Measurements from ENCODE around the gene TSFM. TPM values are rescaled to one million over a fixed set of nuclear protein-coding genes. Genes with fewer than 3 reads are reported as not detected.

The TSFM gene
- total RNA-seq, 2 experiments from 2014 or later: 25.8 to 26.9 TPM

DNA sequence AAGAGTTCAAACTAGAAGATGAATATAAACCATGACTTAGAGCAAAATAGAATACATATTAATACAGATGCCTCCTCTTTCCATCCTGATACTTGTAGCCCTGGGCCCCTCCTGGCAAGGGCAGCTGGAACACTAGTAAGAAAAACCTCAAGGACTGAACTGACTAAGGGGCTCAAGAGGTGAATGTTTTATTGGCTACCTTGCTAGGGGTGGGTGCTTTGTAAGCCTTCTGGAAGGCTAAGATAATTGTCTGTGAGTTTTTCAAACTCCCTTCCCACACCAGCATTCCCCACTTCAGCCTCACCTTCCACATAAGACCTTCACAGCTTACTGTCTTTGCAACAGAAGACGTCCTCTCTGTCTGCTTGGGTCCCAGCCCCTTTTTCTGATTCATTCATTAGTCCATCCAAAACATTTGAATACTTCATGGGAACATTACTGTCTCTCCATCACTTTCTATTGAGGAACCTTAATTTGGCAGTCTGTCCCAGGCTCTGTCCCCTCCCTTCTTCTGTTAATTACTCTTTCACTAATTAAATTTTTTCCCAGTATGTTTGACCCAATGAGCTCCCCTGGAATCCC lies 28.7 kb upstream of the TSFM start:
- Histone ChIP-seq H3K27ac (ENCODE audit: low read depth in 1 of 2, low read length in 2 of 2) (peak overlapping the region; percentile 56 to 75), H3K9me3 (ENCODE audit: control insufficient read depth in 1 of 2, insufficient read depth in 1 of 2, low read length in 2 of 2) (no peaks in the 10 kb centered on the region), H3K27me3 (ENCODE audit: control insufficient read depth in 1 of 2, insufficient read depth in 2 of 2, low read length in 2 of 2) (no peaks in the 10 kb centered on the region), H3K4me3 (ENCODE audit: low read length) (peak overlapping the region; percentile 61), H3K4me1 (ENCODE audit: insufficient read depth, low read length) (peaks cover 57% of the 10 kb centered on the region), H3K36me3 (ENCODE audit: insufficient read depth, low read length) (peaks cover 25% of the 10 kb centered on the region)
- ATAC-seq (ENCODE audit: poor library complexity): no peak
- DNase-seq: peak in 2 of 14 experiments; percentile 16 to 28
- Mint-ChIP-seq H3K36me3 (ENCODE audit: low read depth) (peaks cover 51% of the 10 kb centered on the region), H3K4me1 (ENCODE audit: low read depth) (peaks cover 65% of the 10 kb centered on the region), H3K27me3 (no peaks in the 10 kb centered on the region), H3K27ac (peak overlapping the region; percentile 87), H3K9me3 (no peaks in the 10 kb centered on the region), H3K4me3 (peak overlapping the region; percentile 89)
- ChIA-PET CTCF (no interaction called here), POLR2A (interaction anchor here (0.6 to 4.1 kb wide), 5 partner anchors 9 to 187 kb away, joined by 3 to 28 read pairs (median 4); partner anchors contain the start of genes EEF1AKMT3, METTL1, OS9 and TSPAN31)
- intact Hi-C loops (cut with DNase I, micrococcal nuclease): loop anchor here (5.0 kb wide), 3 partner anchors 93 to 277 kb away; partner anchors contain the start of genes ARHGAP9 (in 1 of the 2), CTDSP2 (in 1 of the 2), DDIT3 (in 1 of the 2) and MBD6 (in 1 of the 2)
- no peak for TF ChIP-seq CTCF (IDR thresholded peaks at IDR 0.05)

DNA sequence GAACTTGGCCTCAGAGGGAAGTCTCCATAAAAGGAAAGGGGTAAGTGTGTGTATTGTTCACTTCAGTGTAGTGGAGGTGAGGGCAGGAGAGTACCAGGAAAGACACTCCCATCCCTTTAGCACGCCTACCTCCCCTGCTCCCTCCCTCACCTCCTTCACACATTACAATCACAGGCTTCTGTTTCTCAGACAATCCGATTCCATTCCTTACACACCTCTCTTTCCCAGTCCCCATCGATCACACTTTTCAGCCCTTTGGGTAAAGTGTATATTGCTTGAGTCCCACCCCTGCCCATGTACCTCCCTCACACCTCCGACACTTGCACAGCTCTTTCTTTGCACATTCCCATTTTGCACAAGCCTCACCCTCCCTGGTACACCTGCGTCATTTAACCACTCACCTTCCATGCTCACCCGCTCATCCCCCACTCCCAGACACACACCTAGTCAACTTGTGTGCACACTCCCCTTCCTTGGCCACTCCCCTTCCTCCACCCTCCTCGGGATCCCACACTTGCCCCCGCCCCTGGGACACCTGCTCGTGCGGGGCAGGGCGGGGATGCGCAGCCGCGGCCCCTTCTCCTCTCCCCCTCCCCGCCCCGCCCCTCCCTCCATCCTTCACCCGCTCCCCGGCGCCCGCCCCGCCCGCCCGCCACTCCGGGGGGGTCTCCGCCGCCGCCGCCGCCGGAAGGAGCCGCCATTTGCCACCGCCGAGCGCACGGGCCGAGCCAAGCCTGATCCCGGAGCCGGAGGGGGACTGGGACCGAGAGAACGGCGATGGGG lies 28.0 kb upstream of the TSFM start, which contains the start of gene MARCHF9:
MARCHF9 (plus strand) TSS at position 693 of the 783 bp plus-strand sequence. CDS start 426 bp downstream, outside the sequence.
- peak within 1 kb of the TSS; percentile 56 to 75 for H3K27ac ChIP-seq (ENCODE audit: low read depth in 1 of 2, low read length in 2 of 2)
- Mint-ChIP-seq H3K4me3 (peak within 1 kb of the TSS; percentile 92), H3K27ac (peak within 1 kb of the TSS; percentile 93), H3K4me1 (ENCODE audit: low read depth) (peaks cover 71% of the 10 kb centered on the region), H3K36me3 (ENCODE audit: low read depth) (peaks cover 52% of the 10 kb centered on the region), H3K9me3 (no peaks in the 10 kb centered on the region), H3K27me3 (no peaks in the 10 kb centered on the region)
- peaks cover 25% of the 10 kb centered on the region for H3K36me3 ChIP-seq (ENCODE audit: insufficient read depth, low read length)
- ChIA-PET CTCF (interaction anchor here (2.4 to 2.5 kb wide), 2 partner anchors 13 to 28 kb away, joined by 12 to 20 read pairs; partner anchors contain the start of gene TSFM), POLR2A (interaction anchor here (0.6 to 4.1 kb wide), 6 partner anchors 9 to 186 kb away, joined by 3 to 28 read pairs (median 6); partner anchors contain the start of genes CTDSP2, EEF1AKMT3, METTL1 and OS9)
- no peak for TF ChIP-seq CTCF (IDR thresholded peaks at IDR 0.05)
- no peaks in the 10 kb centered on the region for H3K27me3 ChIP-seq (ENCODE audit: control insufficient read depth in 1 of 2, insufficient read depth in 2 of 2, low read length in 2 of 2)
- intact Hi-C loops (cut with DNase I, micrococcal nuclease): loop anchor here (5.0 kb wide), 4 partner anchors 78 to 277 kb away; partner anchors contain the start of genes ARHGAP9 (in 1 of the 2), CTDSP2 (in 1 of the 2), DDIT3 (in 1 of the 2) and MBD6 (in 1 of the 2)
- DNase-seq (peak; percentile 68 to 95 (median 86)), ATAC-seq (ENCODE audit: poor library complexity) (peak; percentile 52)
- peak within 1 kb of the TSS; percentile 61 for H3K4me3 ChIP-seq (ENCODE audit: low read length)
- H3K4me1 ChIP-seq (ENCODE audit: insufficient read depth, low read length): peaks cover 63% of the 10 kb centered on the region
- H3K9me3 ChIP-seq (ENCODE audit: control insufficient read depth in 1 of 2, insufficient read depth in 1 of 2, low read length in 2 of 2): no peaks in the 10 kb centered on the region

- no peaks in the 10 kb centered on the region for H3K27me3 ChIP-seq (ENCODE audit: control insufficient read depth in 1 of 2, insufficient read depth in 2 of 2, low read length in 2 of 2)
- TF ChIP-seq CTCF (IDR thresholded peaks at IDR 0.05): no peak
- H3K4me1 ChIP-seq (ENCODE audit: insufficient read depth, low read length): peaks cover 63% of the 10 kb centered on the region
- Mint-ChIP-seq H3K27ac (no peak overlapping the region), H3K4me3 (no peak overlapping the region), H3K27me3 (no peaks in the 10 kb centered on the region), H3K9me3 (no peaks in the 10 kb centered on the region), H3K36me3 (ENCODE audit: low read depth) (peaks cover 56% of the 10 kb centered on the region), H3K4me1 (ENCODE audit: low read depth) (peaks cover 73% of the 10 kb centered on the region)
- H3K4me3 ChIP-seq (ENCODE audit: low read length): peak overlapping the region; percentile 61
- POLR2A ChIA-PET: interaction anchor here (2.5 to 4.1 kb wide), 3 partner anchors 10 to 91 kb away, joined by 7 to 28 read pairs (median 26); partner anchors contain the start of genes CTDSP2 and TSPAN31
- no peaks in the 10 kb centered on the region for H3K9me3 ChIP-seq (ENCODE audit: control insufficient read depth in 1 of 2, insufficient read depth in 1 of 2, low read length in 2 of 2)
- intact Hi-C loops (cut with DNase I, micrococcal nuclease): loop anchor here in 1 of 2 experiments (5.0 kb wide), 1 partner anchor 77 kb away; no protein-coding TSS in a partner anchor
- CTCF ChIA-PET: interaction anchor here (2.4 to 2.5 kb wide), 2 partner anchors 14 to 27 kb away, joined by 12 to 20 read pairs; partner anchors contain the start of gene TSFM
- ATAC-seq (ENCODE audit: poor library complexity): no peak
- peaks cover 24% of the 10 kb centered on the region for H3K36me3 ChIP-seq (ENCODE audit: insufficient read depth, low read length)
- peak overlapping the region in 1 of 2 donors; percentile 75 for H3K27ac ChIP-seq (ENCODE audit: low read depth in 1 of 2, low read length in 2 of 2)
- DNase-seq: peak in 1 of 14 experiments; percentile 6
Measured at GRCh38 chr12:57755194-57755453, 27.5 kb upstream of the TSFM start.

Data from CD4-positive, alpha-beta T cell (primary cell).